ENCODE results near the gene CTNNBIP1. TPM values are rescaled to one million over a fixed set of nuclear protein-coding genes. Genes with fewer than 3 reads are reported as not detected.

CTNNBIP1 gene
- total RNA-seq, 3 donors from 2014 or later (not counting 1 experiment from before 2014, with no cell fraction given): 26.4 to 31.0 (median 29.8) TPM

DNA sequence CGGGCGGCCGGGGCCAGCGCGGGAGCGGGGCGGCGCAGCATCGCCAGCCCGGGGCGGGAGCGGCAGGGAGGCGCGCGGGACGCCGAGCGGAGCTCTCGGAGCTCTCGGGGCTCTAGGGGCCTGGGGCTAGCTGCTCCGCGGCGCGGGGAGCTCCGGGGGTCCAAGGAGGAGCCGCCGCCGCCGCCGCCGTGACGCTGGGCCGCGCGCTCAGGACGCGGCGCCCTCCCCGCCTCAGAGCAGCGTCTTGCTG, 86.5 kb downstream of the CTNNBIP1 start:
- WGBS (ENCODE audit: insufficient coverage): under 1% methylated on average over 40 of the region's 40 CpGs
- TF ChIP-seq, protein P1, sequence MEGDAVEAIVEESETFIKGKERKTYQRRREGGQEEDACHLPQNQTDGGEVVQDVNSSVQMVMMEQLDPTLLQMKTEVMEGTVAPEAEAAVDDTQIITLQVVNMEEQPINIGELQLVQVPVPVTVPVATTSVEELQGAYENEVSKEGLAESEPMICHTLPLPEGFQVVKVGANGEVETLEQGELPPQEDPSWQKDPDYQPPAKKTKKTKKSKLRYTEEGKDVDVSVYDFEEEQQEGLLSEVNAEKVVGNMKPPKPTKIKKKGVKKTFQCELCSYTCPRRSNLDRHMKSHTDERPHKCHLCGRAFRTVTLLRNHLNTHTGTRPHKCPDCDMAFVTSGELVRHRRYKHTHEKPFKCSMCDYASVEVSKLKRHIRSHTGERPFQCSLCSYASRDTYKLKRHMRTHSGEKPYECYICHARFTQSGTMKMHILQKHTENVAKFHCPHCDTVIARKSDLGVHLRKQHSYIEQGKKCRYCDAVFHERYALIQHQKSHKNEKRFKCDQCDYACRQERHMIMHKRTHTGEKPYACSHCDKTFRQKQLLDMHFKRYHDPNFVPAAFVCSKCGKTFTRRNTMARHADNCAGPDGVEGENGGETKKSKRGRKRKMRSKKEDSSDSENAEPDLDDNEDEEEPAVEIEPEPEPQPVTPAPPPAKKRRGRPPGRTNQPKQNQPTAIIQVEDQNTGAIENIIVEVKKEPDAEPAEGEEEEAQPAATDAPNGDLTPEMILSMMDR (IDR thresholded peaks at IDR 0.05): no peak
- no peak overlapping the region for H3K27ac ChIP-seq (ENCODE audit: low read length)
- Mint-ChIP-seq H3K36me3 (no peaks in the 10 kb centered on the region), H3K27ac (peak overlapping the region in 1 of 2 donors; percentile 83), H3K27me3 (ENCODE audit: low read depth in 2 of 2) (no peaks in the 10 kb centered on the region), H3K4me3 (peak overlapping the region; percentile 68), H3K9me3 (no peaks in the 10 kb centered on the region), H3K4me1 (peaks cover 35 to 40% of the 10 kb centered on the region in 2 donors)
- intact Hi-C loops (cut with micrococcal nuclease): loop anchor here (5.0 kb wide), 2 partner anchors 236 to 869 kb away; partner anchors contain the start of gene TMEM201
- no peaks in the 10 kb centered on the region for H3K27me3 ChIP-seq (ENCODE audit: control insufficient read depth, insufficient read depth, low read length)
- H3K9me3 ChIP-seq (ENCODE audit: control insufficient read depth, insufficient read depth, low read length): no peaks in the 10 kb centered on the region
- no peak for DNase-seq
- H3K4me1 ChIP-seq (ENCODE audit: control insufficient read depth, insufficient read depth, low read length): peaks cover 28% of the 10 kb centered on the region
- no peaks in the 10 kb centered on the region for H3K36me3 ChIP-seq (ENCODE audit: control insufficient read depth, insufficient read depth, low read length)
- ATAC-seq: peak; percentile 19 to 40 (median 25)
- H3K4me3 ChIP-seq (ENCODE audit: low read length): peak overlapping the region; percentile 68

DNA sequence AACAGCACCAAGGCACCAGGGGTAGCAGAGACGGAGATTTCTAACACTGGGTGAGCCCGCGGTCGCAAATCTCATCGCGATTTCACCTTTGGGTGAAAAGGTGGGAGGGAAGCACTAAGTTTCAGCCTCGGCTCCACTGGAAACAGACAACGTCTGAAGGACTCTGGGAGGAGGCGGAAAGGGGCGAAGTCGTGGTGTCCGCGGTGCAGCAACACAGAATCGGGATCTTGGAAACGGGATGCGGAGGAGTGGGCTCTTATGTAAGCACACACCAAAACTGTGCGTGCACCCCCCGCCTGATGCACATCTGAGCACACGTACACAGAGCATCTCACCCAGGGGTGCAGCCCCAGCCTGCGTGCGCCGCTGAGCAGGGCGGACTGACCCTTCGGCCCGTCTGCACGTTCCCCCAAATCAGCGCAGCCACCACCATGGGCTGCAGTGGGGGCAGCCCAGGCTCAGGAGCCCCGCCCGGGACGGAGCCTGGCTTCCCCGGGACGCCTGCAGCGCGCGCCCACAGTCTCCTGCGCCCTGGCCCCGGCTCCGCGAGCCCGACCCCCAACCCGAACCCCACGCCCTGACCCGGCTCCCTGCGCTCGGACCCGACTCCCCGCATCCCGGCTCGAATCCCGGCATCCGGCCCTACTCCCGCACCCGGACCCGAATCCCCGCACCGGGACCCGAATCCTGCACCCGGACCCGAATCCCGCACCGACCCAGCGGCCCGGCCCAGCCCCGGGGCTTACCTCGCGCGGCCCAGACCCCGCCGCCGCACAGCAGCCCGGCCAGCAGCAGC, 87.0 kb downstream of the CTNNBIP1 start:
- Histone ChIP-seq H3K27me3 (ENCODE audit: control insufficient read depth, insufficient read depth, low read length) (no peaks in the 10 kb centered on the region), H3K4me1 (ENCODE audit: control insufficient read depth, insufficient read depth, low read length) (peaks cover 28% of the 10 kb centered on the region), H3K27ac (ENCODE audit: low read length) (no peak overlapping the region), H3K36me3 (ENCODE audit: control insufficient read depth, insufficient read depth, low read length) (no peaks in the 10 kb centered on the region), H3K4me3 (ENCODE audit: low read length) (peak overlapping the region; percentile 68), H3K9me3 (ENCODE audit: control insufficient read depth, insufficient read depth, low read length) (no peaks in the 10 kb centered on the region)
- Mint-ChIP-seq H3K4me1 (peaks cover 35 to 40% of the 10 kb centered on the region in 2 donors), H3K27me3 (ENCODE audit: low read depth in 2 of 2) (no peaks in the 10 kb centered on the region), H3K9me3 (no peaks in the 10 kb centered on the region), H3K27ac (peak overlapping the region; percentile 74 to 83), H3K36me3 (no peaks in the 10 kb centered on the region), H3K4me3 (peak overlapping the region; percentile 93)
- DNase-seq (peak in 1 of 2 donors; percentile 53), ATAC-seq (peak; percentile 6 to 12 (median 11))
- TF ChIP-seq, protein P1 (IDR thresholded peaks at IDR 0.05): no peak
- intact Hi-C loops (cut with micrococcal nuclease): loop anchor here (5.0 kb wide), 2 partner anchors 236 to 869 kb away; partner anchors contain the start of gene TMEM201
- under 1% methylated on average over 71 of the region's 71 CpGs for WGBS (ENCODE audit: insufficient coverage)

DNA sequence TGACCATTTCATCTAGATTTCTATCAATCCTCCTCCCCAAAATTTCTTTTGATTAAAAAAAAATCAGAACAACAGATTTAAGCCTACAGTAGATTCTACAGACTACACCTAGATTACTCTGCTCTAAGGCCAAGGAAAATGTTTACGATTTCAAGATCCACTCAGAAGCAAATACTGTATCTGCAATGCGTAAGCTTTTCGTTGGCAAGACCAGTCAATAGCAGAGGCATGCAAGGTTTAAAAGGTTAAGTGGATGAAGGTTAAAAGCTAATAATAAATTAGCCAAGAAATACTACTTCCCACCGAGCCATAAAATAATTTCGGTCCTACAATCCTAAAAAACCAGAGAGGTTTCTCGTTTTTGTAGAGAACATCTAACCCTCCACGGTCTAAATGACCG, 87.6 kb downstream of the CTNNBIP1 start:
- WGBS (ENCODE audit: insufficient coverage): 4% methylated on average over 6 of the region's 8 CpGs
- no peaks in the 10 kb centered on the region for H3K9me3 Mint-ChIP-seq
- no peak overlapping the region for H3K27ac ChIP-seq (ENCODE audit: low read length)
- H3K4me3 Mint-ChIP-seq: peak overlapping the region; percentile 93
- peaks cover 28% of the 10 kb centered on the region for H3K4me1 ChIP-seq (ENCODE audit: control insufficient read depth, insufficient read depth, low read length)
- peak overlapping the region; percentile 74 for H3K27ac Mint-ChIP-seq
- TF ChIP-seq, protein P1 (IDR thresholded peaks at IDR 0.05): no peak
- no peaks in the 10 kb centered on the region for H3K36me3 Mint-ChIP-seq
- intact Hi-C loops (cut with micrococcal nuclease): loop anchor here (5.0 kb wide), 2 partner anchors 235 to 870 kb away; partner anchors contain the start of gene TMEM201
- ATAC-seq (no peak), DNase-seq (no peak)
- H3K4me3 ChIP-seq (ENCODE audit: low read length): peak overlapping the region; percentile 68
- no peaks in the 10 kb centered on the region for H3K27me3 Mint-ChIP-seq (ENCODE audit: low read depth in 2 of 2)
- no peaks in the 10 kb centered on the region for H3K9me3 ChIP-seq (ENCODE audit: control insufficient read depth, insufficient read depth, low read length)
- H3K36me3 ChIP-seq (ENCODE audit: control insufficient read depth, insufficient read depth, low read length): no peaks in the 10 kb centered on the region
- H3K27me3 ChIP-seq (ENCODE audit: control insufficient read depth, insufficient read depth, low read length): no peaks in the 10 kb centered on the region
- H3K4me1 Mint-ChIP-seq: peaks cover 35 to 40% of the 10 kb centered on the region in 2 donors
